ENCODE measurements around the gene GRB7.

Gene GRB7

DNA sequence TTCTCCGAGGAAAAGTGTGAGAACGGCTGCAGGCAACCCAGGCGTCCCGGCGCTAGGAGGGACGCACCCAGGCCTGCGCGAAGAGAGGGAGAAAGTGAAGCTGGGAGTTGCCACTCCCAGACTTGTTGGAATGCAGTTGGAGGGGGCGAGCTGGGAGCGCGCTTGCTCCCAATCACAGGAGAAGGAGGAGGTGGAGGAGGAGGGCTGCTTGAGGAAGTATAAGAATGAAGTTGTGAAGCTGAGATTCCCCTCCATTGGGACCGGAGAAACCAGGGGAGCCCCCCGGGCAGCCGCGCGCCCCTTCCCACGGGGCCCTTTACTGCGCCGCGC is 38.0 kb upstream of the GRB7 start, which contains the start of gene ERBB2:
Gene ERBB2, plus strand, starts transcription at position 247 of the 330 bp plus-strand sequence. CDS start 175 bp downstream, outside the sequence.
- no peak within 1 kb of the TSS for H3K4me3 ChIP-seq (ENCODE audit: low read depth, low read length)
- TF ChIP-seq, protein P1, sequence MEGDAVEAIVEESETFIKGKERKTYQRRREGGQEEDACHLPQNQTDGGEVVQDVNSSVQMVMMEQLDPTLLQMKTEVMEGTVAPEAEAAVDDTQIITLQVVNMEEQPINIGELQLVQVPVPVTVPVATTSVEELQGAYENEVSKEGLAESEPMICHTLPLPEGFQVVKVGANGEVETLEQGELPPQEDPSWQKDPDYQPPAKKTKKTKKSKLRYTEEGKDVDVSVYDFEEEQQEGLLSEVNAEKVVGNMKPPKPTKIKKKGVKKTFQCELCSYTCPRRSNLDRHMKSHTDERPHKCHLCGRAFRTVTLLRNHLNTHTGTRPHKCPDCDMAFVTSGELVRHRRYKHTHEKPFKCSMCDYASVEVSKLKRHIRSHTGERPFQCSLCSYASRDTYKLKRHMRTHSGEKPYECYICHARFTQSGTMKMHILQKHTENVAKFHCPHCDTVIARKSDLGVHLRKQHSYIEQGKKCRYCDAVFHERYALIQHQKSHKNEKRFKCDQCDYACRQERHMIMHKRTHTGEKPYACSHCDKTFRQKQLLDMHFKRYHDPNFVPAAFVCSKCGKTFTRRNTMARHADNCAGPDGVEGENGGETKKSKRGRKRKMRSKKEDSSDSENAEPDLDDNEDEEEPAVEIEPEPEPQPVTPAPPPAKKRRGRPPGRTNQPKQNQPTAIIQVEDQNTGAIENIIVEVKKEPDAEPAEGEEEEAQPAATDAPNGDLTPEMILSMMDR (IDR thresholded peaks at IDR 0.05; ENCODE audit: insufficient read depth, low read depth, low read length, missing control alignments), result no peak
- no peak for DNase-seq (ENCODE audit: low read depth)

DNA sequence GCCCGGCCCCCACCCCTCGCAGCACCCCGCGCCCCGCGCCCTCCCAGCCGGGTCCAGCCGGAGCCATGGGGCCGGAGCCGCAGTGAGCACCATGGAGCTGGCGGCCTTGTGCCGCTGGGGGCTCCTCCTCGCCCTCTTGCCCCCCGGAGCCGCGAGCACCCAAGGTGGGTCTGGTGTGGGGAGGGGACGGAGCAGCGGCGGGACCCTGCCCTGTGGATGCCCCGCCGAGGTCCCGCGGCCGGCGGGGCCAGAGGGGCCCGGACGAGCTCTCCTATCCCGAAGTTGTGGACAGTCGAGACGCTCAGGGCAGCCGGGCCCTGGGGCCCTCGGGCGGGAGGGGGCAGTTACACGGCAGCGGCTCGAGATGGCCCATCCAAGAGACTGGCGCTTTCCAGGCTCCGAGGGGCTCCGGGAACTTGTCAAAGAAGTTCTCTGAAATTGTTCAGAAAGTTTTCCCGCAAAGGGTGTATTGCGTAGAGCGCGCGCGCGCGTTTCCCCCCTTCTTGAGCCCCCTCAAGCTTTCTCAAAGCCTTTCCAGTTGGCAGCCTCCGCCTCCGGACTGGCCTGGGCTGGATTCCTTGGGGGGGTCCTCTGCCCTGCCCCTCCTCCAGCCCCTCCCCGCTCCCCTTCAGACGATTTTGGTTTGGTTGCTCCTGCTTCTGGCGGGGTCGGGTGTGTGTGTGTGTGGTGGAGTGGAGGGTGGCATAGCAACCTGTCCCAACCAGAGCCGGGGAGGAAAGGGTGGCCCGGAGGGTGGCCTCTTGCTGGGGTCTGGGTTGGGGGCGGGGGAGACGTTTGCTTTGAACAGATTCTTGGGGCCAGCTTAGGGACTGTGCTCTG is 37.4 kb upstream of the GRB7 start:
- no peak overlapping the region for H3K4me3 ChIP-seq (ENCODE audit: low read depth, low read length)
- DNase-seq (ENCODE audit: low read depth), result no peak
- TF ChIP-seq, protein P1 (IDR thresholded peaks at IDR 0.05; ENCODE audit: insufficient read depth, low read depth, low read length, missing control alignments), result no peak

DNA sequence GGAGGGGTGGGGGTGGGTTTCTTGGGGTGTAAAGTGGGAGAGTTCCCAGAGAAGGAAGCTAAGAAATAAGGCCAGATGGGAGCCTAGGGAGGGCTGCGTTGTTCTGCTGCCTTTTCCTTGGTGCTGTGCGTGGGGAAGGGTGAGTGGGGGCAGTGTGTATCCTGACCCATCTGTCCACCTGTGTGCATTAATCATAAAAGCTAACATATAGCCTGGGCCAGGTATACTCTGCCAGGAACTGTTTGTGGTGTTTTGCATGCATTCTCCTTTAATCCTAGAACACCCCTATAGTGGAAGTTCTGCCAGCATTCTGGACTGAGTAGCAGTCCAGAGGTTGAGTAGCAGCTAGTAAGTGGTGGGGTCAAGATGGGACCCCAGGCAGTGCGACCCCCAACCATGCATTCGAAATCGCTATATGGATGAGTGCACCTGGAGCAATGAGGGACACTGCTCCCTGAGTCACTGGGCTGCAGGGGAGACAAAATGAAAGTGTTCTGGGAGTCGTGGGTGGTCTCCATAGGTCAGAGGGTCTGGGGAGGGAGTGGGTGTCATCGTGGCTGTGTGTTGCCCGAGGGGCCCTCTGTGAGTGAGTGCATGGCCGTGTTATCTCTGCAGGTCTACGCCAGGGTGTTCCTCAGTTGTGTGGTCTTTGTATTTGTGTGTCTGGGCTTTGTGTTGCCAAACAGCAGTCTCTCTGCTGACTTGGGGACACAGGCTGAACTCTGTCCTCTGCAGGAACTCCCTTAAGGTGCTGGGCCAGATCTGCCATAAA is 36.5 kb upstream of the GRB7 start:
- H3K4me3 ChIP-seq (ENCODE audit: low read depth, low read length), result no peak overlapping the region
- no peak for DNase-seq (ENCODE audit: low read depth)
- TF ChIP-seq, protein P1 (IDR thresholded peaks at IDR 0.05; ENCODE audit: insufficient read depth, low read depth, low read length, missing control alignments), result no peak

DNA sequence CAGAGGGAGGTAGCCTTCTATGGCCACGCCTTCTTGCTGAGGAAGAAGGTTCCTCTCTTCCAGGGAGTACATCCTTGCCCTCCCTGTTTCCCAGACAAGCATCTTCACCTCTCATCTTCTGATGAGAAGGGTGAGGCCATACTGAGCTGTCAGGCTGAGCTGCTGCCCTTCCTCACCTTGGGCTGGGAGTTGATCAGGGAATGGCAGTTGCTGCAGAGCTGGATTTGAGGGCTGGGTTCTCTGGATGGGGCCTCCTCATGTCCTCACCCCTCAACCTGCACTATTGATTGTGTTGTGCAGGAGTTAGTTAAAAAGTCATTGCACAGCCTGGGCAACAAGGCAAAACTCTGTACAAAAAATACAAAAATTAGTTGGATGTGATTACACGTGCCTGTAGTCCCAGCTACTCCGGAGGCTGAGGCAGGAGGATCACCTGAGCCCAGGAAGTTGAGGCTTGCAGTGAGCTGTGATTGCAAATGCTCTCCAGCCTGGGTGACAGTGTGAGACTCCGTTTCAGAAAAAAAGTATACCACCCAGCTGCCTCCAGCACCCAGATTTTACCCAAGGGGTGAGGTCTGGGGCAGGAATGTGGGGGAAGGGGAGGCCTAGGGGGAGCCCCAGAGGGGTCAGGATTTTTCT is 35.8 kb upstream of the GRB7 start:
- H3K4me3 ChIP-seq (ENCODE audit: low read depth, low read length), result no peak overlapping the region
- TF ChIP-seq, protein P1 (IDR thresholded peaks at IDR 0.05; ENCODE audit: insufficient read depth, low read depth, low read length, missing control alignments), result no peak

DNA sequence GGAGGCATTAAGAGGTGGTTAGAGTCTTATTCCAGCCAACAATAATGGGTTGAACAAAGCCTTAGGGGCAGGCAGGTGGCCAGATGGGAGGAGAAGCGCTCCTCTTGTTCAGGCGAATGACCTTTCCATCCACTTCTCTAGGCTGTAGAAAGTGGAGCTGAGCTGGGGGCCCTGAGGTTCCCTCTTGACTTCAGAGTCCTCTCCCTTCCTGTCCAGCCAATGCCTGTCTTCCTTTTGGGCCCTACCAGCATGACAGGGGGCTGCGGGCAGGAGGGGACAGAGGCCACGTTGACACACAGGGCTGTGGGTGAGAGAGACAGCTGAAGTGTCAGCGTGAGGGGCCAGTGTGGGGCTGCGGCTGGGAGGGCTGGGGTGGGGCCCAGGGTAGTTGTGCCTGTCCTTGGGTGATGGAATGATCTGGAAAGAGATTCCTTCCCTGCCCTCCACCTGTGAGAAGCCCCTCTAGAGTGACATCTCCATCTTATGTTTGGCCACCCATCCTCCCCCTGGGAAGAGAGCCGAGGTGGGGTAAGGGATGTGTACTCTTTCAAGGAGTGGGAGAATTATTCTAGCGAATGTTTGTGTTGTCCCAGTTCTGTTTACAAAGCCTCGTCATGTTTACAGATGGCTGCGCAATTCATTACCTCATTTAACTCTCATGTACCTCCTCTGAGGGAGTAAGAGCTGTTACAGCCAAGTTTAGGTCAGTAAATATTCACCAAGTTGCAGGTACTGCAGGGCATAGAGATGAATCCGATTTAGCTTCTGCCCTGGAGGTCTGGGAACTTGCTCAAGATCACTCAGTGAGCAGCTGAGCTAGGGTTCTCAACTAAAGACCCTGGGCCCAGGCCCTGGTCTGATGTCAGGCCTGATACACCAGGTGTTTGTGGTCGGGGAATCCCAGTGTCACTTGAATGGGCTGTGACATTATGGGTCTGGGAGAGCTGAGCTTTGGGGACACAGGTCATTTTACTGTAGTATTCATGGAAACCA is 34.5 kb upstream of the GRB7 start:
- TF ChIP-seq, protein P1 (IDR thresholded peaks at IDR 0.05; ENCODE audit: insufficient read depth, low read depth, low read length, missing control alignments), result no peak
- H3K4me3 ChIP-seq (ENCODE audit: low read depth, low read length), result no peak overlapping the region
- DNase-seq (ENCODE audit: low read depth), result peak; percentile 62

More for the DNA sequence above, 35.8 kb upstream of the GRB7 start:
- DNase-seq (ENCODE audit: low read depth), result no peak

DNA sequence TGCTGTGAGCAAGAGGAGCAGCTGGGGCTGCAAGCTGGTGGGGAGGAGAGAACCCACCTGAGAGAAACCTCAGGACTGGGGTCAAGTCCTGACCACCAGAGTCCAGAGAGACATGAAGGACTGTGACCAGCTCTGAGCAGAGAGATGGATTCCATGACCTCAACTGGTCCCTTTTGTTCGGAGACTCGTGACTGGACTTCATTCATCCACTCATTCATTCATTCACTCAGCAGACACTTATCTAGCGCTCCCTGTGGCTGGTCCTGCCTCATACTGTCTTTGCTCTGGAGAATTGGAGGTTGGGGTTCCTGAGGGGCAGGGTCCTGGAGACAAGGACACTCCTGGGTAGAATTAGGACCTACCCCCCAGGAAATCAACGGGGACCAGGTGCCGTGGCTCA is 33.8 kb upstream of the GRB7 start:
- no peak for DNase-seq (ENCODE audit: low read depth)
- TF ChIP-seq, protein P1 (IDR thresholded peaks at IDR 0.05; ENCODE audit: insufficient read depth, low read depth, low read length, missing control alignments), result no peak
- no peak overlapping the region for H3K4me3 ChIP-seq (ENCODE audit: low read depth, low read length)
